Superior temporal gyrus (tissue), 1 donor: ENCODE measurements around the gene CARD10.
"Not testable (repeated sequence)": the region's sequence is repeated elsewhere in the genome, so short reads cannot be mapped to it uniquely, and the experiment has no call there.

Experiments
- DNase-seq: peaks from one replicate; pipeline ENCODE4 v3.0.0-alpha.2; 2016; ENCODE audit errors: extremely low spot score

CARD10 gene

DNA sequence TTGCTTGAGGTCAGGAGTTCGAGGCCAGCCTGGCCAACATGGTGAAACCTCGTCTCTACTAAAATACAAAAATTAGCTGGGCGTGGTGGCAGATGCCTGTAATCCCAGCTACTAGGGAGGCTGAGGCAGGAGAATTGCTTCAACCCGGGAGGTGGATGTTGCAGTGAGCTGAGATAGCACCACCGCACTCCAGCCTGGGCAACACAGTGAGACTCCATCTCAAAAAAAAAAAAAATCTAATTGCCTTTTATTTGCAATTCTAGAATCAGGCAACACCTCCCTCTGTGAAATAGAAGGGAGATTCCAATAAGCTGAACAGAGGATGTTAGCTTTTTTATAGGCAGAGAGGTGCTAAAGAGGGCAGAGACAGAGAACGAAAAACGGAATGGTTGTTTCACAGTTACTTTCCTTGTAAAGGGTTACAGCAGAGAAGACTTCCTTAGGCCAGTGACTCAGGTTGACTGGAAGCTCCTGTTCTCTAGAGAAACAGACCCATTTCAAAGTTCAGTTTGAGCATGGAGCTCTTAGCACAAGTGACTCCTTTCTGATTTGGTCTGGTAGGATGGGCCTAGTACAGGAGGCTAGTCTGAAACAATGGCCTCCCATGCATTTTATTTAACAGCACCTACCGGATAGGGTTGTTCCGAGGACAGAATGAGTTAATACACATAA is 8.0 kb upstream of the CARD10 start:
- DNase-seq, result not testable (repeated sequence)

GRCh38 chr22:37526376-37526775 is 7.2 kb upstream of the CARD10 start:
- no peak for DNase-seq

GRCh38 chr22:37525746-37526350 is 6.6 kb upstream of the CARD10 start:
- no peak for DNase-seq

DNA sequence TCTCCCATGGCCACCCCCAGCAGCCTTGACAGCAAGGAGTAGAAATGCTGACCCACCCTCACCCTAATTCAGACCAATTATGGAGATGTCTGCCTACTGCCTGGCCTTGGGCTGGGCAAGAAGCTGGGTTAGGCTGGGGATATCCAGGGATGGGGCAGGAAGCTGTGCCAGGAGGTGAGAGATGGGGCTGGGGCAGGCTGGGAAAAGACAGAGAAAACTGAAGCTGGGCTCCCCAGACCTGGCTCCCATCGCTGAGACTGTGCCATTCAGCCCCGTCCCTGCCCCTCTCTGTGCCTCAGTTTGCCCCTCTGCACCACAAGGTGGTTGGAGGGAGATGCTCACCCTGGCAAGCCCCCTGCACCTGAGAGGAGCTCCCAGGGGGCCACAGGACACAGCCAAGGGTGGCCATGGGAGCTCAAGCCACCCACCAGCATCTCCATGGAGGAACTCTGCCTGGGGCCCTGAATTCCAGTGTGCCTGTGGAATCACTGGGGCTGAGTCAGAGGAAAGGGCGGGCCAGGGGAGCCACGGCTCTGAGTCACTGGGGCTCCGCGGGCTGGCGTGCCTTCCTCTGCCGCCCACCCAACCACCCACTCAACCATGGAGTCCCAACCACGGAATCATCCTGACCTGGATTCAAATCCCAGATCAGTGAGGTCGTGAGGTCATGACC is 6.0 kb upstream of the CARD10 start:
- DNase-seq, result no peak

DNA sequence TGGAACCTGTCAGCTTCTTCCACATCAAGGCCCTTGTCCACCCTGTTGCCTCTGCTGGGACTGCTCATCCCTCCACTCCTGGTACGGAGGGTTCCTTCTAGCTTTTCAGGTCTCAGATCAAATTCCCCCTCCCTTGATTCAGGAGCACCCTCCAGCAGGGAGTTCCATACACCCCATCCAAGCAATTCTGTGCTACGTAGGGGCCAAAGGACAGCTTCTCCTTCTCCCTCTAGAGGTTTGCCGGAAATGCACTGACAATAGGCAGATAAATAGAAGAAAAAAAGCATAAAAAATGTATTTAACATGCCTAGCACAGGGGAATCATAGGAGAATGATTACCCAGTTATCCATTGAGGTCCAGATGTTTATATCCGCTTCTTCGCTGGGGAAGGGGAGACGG is 3.3 kb upstream of the CARD10 start:
- DNase-seq, result no peak

DNA sequence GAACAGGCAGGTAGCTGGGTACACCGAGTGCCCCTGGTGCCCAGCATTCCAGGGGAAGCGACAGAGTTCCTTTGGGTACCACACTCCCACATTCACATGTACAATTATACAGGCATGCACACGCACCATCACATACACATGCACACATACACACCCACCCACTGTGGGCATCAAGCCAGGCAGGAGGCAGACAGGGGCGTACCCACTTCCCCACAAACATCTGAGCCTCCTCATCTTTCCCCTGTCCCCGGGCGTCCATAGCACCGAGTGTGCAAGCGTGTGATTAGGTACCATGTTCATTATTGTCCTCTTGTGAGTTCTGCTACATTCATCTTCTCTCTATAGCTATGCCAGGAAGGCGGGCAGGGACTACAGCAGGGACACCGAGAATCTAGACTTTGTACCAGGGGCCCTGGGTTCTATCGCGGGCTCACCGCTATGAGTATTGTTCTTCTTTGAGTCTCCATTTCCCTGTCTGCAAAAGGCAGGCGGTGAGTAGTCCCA is 2.1 kb upstream of the CARD10 start:
- DNase-seq, result no peak

DNA sequence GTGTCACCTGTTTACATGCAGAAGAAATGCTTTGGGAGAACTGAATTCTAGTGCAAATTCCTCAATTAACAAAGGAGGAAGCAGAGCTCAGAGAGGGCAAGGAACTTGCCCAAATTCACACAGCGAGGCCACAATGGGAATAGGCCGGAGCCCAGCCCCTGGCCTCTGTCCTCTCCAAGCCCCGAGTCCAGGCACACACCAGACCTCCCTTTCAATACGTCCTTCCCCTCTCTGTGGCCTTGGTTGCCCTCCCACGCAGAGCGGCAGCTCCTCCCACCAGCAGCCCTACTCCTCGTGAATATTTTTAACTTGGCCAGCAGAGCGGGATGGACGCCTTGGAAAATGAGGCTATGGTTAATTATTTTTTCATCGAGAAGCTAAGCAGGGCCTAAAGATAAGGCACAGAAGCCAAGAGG is 1.6 kb upstream of the CARD10 start:
- DNase-seq, result no peak

DNA sequence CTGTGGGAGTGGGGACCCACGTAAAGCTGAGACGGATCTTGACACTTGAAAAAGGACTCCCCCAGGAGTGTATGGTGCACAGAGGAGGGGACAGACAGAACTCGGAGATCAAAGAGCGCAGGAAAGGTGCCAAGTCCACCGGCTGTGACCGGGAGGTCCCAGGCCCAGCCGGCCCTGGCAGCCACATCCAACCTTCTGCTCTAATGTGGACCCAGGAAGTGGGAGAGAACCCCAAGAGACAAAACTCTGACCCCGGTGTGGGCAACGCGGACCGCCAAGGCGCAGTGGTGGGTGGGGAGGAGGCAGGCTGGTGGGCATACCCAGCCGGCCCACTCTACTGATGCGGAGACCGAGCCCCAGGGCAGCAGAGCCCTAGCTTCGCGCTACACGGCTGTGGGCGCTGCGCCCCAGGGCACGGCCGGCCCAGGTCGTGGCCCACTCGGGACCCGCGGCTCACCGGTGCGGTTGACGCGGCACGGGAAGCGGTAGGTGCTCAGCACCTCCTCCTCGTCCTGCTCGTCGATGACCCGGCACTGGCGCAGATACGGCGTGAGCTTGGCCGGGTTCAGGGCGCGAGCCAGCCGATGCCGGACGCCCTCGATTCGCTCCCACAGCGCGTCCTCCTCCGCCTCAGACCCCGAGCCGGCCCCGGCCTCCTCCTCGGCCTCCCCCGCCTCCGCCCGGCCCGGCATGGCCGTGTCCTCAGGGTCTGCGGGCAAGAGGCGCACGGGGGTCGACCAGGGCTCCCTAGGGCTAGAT is 527 bp downstream of the CARD10 start:
- no peak for DNase-seq

- DNase-seq, result no peak
Measured at GRCh38 chr22:37517826-37518450, 1.3 kb downstream of the CARD10 start.

- no peak for DNase-seq
Measured at GRCh38 chr22:37516456-37516855, 2.8 kb downstream of the CARD10 start.

GRCh38 chr22:37515901-37516300 is 3.3 kb downstream of the CARD10 start:
- no peak for DNase-seq

GRCh38 chr22:37514526-37515051 is 4.6 kb downstream of the CARD10 start:
- DNase-seq, result no peak

DNA sequence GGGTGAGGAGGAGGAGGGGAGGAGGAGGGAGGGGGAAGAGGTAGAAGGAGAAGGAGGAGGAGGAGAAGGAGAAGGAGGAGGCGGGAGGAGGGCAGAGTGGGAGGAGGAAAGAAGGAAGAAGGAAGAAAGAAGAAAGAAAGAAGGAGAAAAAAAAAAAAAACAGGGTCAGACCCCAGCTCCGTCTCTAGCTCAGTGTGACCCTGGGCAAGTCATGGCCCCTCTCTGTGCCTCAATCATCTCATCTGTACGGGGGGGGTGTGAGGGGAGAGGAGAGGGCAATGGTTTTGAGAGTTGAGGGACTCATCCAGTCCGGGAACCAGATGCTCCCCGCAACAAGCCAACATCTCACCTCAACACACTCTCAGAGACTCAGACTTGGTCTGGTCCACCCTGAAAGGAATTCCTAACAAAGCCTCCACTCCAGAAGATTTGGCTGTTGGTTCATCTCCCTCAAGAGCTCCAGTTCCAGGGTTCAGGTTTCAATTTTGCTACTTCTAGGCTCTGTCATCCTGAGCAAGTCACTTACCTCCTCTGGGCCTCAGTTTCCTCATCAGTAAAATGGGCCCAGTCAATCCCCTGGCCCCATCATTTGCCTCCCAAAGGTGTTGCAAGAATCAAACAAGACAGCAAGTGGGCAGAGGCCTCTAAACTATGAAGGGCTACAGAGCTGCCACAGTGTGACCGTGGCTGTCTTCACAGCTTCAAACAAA is 7.7 kb downstream of the CARD10 start:
- no peak for DNase-seq

- no peak for DNase-seq
Measured at GRCh38 chr22:37510091-37510490, 9.1 kb downstream of the CARD10 start.

- no peak for DNase-seq
Measured at GRCh38 chr22:37509059-37509860, 10.0 kb downstream of the CARD10 start.

DNA sequence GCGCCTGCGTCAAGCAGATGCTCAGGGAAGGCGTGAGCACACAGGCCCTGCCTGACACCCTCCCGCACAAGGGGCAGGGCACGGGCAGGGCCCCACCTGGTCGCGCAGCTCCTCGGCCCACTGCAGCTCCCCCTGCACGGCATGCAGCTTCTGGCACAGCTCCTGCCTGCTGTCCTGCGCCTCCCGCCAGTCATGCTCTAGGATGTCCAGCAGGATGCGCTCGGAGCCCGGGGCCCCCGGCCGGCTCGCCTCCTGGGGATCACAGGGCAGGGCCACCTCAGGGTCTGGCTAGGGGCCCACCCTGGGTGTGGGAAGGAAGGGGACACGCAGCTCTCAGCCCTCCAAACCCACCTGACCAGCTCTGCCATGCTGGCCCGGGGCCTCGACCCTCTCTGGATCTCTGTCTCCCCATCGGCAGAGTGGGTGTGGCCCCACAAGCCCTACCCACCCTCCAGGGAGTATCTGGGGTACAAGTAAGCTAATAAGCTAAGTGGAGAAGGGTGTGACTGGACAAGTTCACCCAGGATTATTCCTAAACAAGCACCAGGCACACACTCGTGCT is 10.7 kb downstream of the CARD10 start:
- no peak for DNase-seq

- DNase-seq, result no peak
Measured at GRCh38 chr22:37507731-37508130, 11.5 kb downstream of the CARD10 start.

GRCh38 chr22:37505989-37506388 is 13.2 kb downstream of the CARD10 start:
- DNase-seq, result no peak

- DNase-seq, result no peak
Measured at GRCh38 chr22:37505565-37505964, 13.7 kb downstream of the CARD10 start.

GRCh38 chr22:37504964-37505363 is 14.3 kb downstream of the CARD10 start:
- no peak for DNase-seq
